ENCODE data around the gene SRL. TPM values are rescaled to one million over a fixed set of nuclear protein-coding genes. Genes with fewer than 3 reads are reported as not detected.
A peak's percentile ranks its signal among the peaks of the same experiment; 100 is the strongest.

Gene SRL
- total and polyA plus RNA-seq, 2 of the 13 experiments (the other 11 are each of a cell fraction or from before 2014, with no cell fraction given): 0.05 TPM; not detected in 1

- no peak for TF ChIP-seq ELK4 (CRISPR knock-in tag; IDR thresholded peaks at IDR 0.05; ENCODE audit: borderline replicate concordance)
- TF ChIP-seq, protein P1, sequence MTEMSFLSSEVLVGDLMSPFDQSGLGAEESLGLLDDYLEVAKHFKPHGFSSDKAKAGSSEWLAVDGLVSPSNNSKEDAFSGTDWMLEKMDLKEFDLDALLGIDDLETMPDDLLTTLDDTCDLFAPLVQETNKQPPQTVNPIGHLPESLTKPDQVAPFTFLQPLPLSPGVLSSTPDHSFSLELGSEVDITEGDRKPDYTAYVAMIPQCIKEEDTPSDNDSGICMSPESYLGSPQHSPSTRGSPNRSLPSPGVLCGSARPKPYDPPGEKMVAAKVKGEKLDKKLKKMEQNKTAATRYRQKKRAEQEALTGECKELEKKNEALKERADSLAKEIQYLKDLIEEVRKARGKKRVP (CRISPR knock-in tag; IDR thresholded peaks at IDR 0.05): no peak
- peak; percentile 75 for TF ChIP-seq ZBTB38 (CRISPR knock-in tag; IDR thresholded peaks at IDR 0.05)
- no peak for TF ChIP-seq ZNF256 (CRISPR knock-in tag; conservative IDR thresholded peaks at IDR 0.05)
- TF ChIP-seq SRSF9 (IDR thresholded peaks at IDR 0.05; ENCODE audit: borderline replicate concordance, insufficient read depth, low read depth, low read length, poor library complexity, severe bottlenecking): no peak
- no peak for TF ChIP-seq ZKSCAN5 (CRISPR knock-in tag; IDR thresholded peaks at IDR 0.05)
- no peak; the same call in 1 of the 2 replicates for TF ChIP-seq HES4 (CRISPR knock-in tag; IDR thresholded peaks at IDR 0.05; ENCODE audit: borderline replicate concordance)
- TF ChIP-seq NFIB (CRISPR knock-in tag; IDR thresholded peaks at IDR 0.05; ENCODE audit: borderline replicate concordance): no peak
- 0 out of 2 replicates have a peak, but pooled peaks have one; percentile 17 for TF ChIP-seq ZBTB10 (CRISPR knock-in tag; IDR thresholded peaks at IDR 0.05; ENCODE audit: borderline replicate concordance)
- no peak for TF ChIP-seq ZNF737 (CRISPR knock-in tag; IDR thresholded peaks at IDR 0.05; ENCODE audit: borderline replicate concordance)
- no peak for TF ChIP-seq ZNF567 (CRISPR knock-in tag; IDR thresholded peaks at IDR 0.05; ENCODE audit: borderline replicate concordance)
- no peak; the same call in 1 of the 2 replicates for TF ChIP-seq NFE2L1 (CRISPR knock-in tag; IDR thresholded peaks at IDR 0.05; ENCODE audit: borderline replicate concordance)
- TF ChIP-seq RARA (CRISPR knock-in tag; IDR thresholded peaks at IDR 0.05): no peak
- TF ChIP-seq KLF12 (CRISPR knock-in tag; IDR thresholded peaks at IDR 0.05; ENCODE audit: borderline replicate concordance): no peak
- peak; percentile 94; the same call in 1 of the 2 replicates for TF ChIP-seq ZNF776 (CRISPR knock-in tag; IDR thresholded peaks at IDR 0.05)
- peak; percentile 69 for TF ChIP-seq AGO2 (optimal IDR thresholded peaks at IDR 0.05; ENCODE audit: low read depth, low read length)
- TF ChIP-seq ZNF550 (CRISPR knock-in tag; IDR thresholded peaks at IDR 0.05; ENCODE audit: borderline replicate concordance): no peak
- no peak for TF ChIP-seq CREB1 (IDR thresholded peaks at IDR 0.05)
- TF ChIP-seq CREB1 (CRISPR knock-in tag; IDR thresholded peaks at IDR 0.05): no peak
- no peak for TF ChIP-seq ZNF605 (CRISPR knock-in tag; IDR thresholded peaks at IDR 0.05)
- TF ChIP-seq ZNF619 (CRISPR knock-in tag; IDR thresholded peaks at IDR 0.05): no peak
- TF ChIP-seq MATR3 (CRISPR knock-in tag; IDR thresholded peaks at IDR 0.05): no peak
- TF ChIP-seq, protein P2, sequence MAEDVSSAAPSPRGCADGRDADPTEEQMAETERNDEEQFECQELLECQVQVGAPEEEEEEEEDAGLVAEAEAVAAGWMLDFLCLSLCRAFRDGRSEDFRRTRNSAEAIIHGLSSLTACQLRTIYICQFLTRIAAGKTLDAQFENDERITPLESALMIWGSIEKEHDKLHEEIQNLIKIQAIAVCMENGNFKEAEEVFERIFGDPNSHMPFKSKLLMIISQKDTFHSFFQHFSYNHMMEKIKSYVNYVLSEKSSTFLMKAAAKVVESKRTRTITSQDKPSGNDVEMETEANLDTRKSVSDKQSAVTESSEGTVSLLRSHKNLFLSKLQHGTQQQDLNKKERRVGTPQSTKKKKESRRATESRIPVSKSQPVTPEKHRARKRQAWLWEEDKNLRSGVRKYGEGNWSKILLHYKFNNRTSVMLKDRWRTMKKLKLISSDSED (CRISPR knock-in tag; IDR thresholded peaks at IDR 0.05): no peak; the same call in 1 of the 2 replicates
- no peak for TF ChIP-seq FLYWCH1 (CRISPR knock-in tag; IDR thresholded peaks at IDR 0.05)
These were observed 58.4 kb downstream of the SRL start (continued) for GRCh38 chr16:4183237-4184037.

All from HepG2 (cell line).